NCI-H1694 treated with DMSO at 0.1 percent for 48 hours (cell line): Measurements from ENCODE around the gene UGGT1.

Experiments
- DNase-seq: peaks from one replicate; lab custom pipeline; 2025; lab: John Stamatoyannopoulos, UW

The UGGT1 gene

GRCh38 chr2:128090945-128091725 is at the start of gene UGGT1:
UGGT1 (plus strand) TSS chr2:128091200; CDS start chr2:128091358, 158 bp downstream.
- DNase-seq = peak; percentile 93

GRCh38 chr2:128041561-128041960 is 49.4 kb upstream of the UGGT1 start:
- no peak for DNase-seq

- no peak for DNase-seq
Observed at GRCh38 chr2:128043041-128043440, 48.0 kb upstream of the UGGT1 start.

- DNase-seq = no peak
Observed at GRCh38 chr2:128053331-128053730, 37.7 kb upstream of the UGGT1 start.

GRCh38 chr2:128054104-128054885 is 36.7 kb upstream of the UGGT1 start:
- DNase-seq = no peak

- DNase-seq = no peak
Observed at GRCh38 chr2:128057334-128057733, 33.7 kb upstream of the UGGT1 start.

- DNase-seq = no peak
Observed at GRCh38 chr2:128058114-128058513, 32.9 kb upstream of the UGGT1 start.

GRCh38 chr2:128062571-128062970 is 28.4 kb upstream of the UGGT1 start:
- DNase-seq = no peak

GRCh38 chr2:128064353-128064752 is 26.6 kb upstream of the UGGT1 start:
- no peak for DNase-seq

GRCh38 chr2:128069769-128070168 is 21.2 kb upstream of the UGGT1 start:
- no peak for DNase-seq

GRCh38 chr2:128073278-128073677 is 17.7 kb upstream of the UGGT1 start:
- DNase-seq = no peak

- DNase-seq = no peak
Observed at GRCh38 chr2:128076461-128077106, 14.4 kb upstream of the UGGT1 start.

- no peak for DNase-seq
Observed at GRCh38 chr2:128084757-128085156, 6.2 kb upstream of the UGGT1 start.

GRCh38 chr2:128086244-128086643 is 4.8 kb upstream of the UGGT1 start:
- no peak for DNase-seq

GRCh38 chr2:128090575-128090944 is 440 bp upstream of the UGGT1 start:
- DNase-seq = no peak

- DNase-seq = no peak
Observed at GRCh38 chr2:128091726-128092080, 703 bp downstream of the UGGT1 start.

GRCh38 chr2:128092656-128093055 is 1.7 kb downstream of the UGGT1 start:
- no peak for DNase-seq

GRCh38 chr2:128093762-128094161 is 2.8 kb downstream of the UGGT1 start:
- no peak for DNase-seq

- DNase-seq = no peak
Observed at GRCh38 chr2:128095201-128095600, 4.2 kb downstream of the UGGT1 start.

GRCh38 chr2:128103407-128103806 is 12.4 kb downstream of the UGGT1 start:
- DNase-seq = no peak

- DNase-seq = no peak
Observed at GRCh38 chr2:128105072-128105471, 14.1 kb downstream of the UGGT1 start.

- no peak for DNase-seq
Observed at GRCh38 chr2:128108166-128108565, 17.2 kb downstream of the UGGT1 start.

- no peak for DNase-seq
Observed at GRCh38 chr2:128109243-128109642, 18.2 kb downstream of the UGGT1 start.
